Trophoblast cell (in vitro differentiated cells and primary cell): ENCODE results near the gene GOLT1B.

Source experiments
- DNase-seq, 2 donors: peaks; one replicate each; pipeline ENCODE4 v3.0.0-alpha.2; 2016
- H2AFZ ChIP-seq: 2 replicates; pipeline ENCODE4 v1.6.1; 2013; ENCODE audit warnings: low read length, moderate library complexity, mild to moderate bottlenecking; ENCODE audit not compliant: insufficient read depth, poor library complexity
- H2AK5ac ChIP-seq: 2 replicates; pipeline ENCODE4 v1.6.1; 2013; ENCODE audit warnings: mild to moderate bottlenecking, low read length
- H2BK120ac ChIP-seq: 2 replicates; pipeline ENCODE4 v1.6.1; 2013; ENCODE audit warnings: low read length, mild to moderate bottlenecking, moderate library complexity; ENCODE audit not compliant: insufficient read depth, poor library complexity
- H2BK12ac ChIP-seq: 2 replicates; pipeline ENCODE4 v1.6.1; 2013; ENCODE audit warnings: mild to moderate bottlenecking, low read length, moderate library complexity
- H2BK5ac ChIP-seq: 2 replicates; pipeline ENCODE4 v1.6.1; 2013; ENCODE audit warnings: low read length, low read depth, moderate library complexity, mild to moderate bottlenecking; ENCODE audit not compliant: poor library complexity
- H3K14ac ChIP-seq: 2 replicates; pipeline ENCODE4 v1.6.1; 2013; ENCODE audit warnings: mild to moderate bottlenecking, low read length
- H3K18ac ChIP-seq: 2 replicates; pipeline ENCODE4 v1.6.1; 2013; ENCODE audit warnings: mild to moderate bottlenecking, low read length
- H3K23ac ChIP-seq: 2 replicates; pipeline ENCODE4 v1.6.1; 2013; ENCODE audit warnings: low read length
- H3K27ac ChIP-seq: 2 replicates; pipeline ENCODE4 v1.5.1; 2013; ENCODE audit warnings: low read depth, mild to moderate bottlenecking, inconsistent platforms, low read length, moderate library complexity
- H3K27me3 ChIP-seq: 2 replicates; pipeline ENCODE4 v1.6.1; 2013; ENCODE audit warnings: inconsistent platforms, mild to moderate bottlenecking, low read length, moderate library complexity; ENCODE audit not compliant: insufficient read depth
- H3K36me3 ChIP-seq, 2 experiments: 1 replicate in 1 of 2; 2 replicates in 1 of 2; pipeline ENCODE4 v1.6.1; 2013; ENCODE audit warnings: low read length in 2 of 2, mild to moderate bottlenecking in 2 of 2, moderate library complexity in 1 of 2; ENCODE audit not compliant: insufficient read depth in 2 of 2, control insufficient read depth in 1 of 2
- H3K4ac ChIP-seq: 2 replicates; pipeline ENCODE4 v1.6.1; 2013; ENCODE audit warnings: low read depth, mild to moderate bottlenecking, low read length, moderate library complexity
- H3K4me1 ChIP-seq, 2 experiments: 1 replicate in 1 of 2; 2 replicates in 1 of 2; pipeline ENCODE4 v1.6.1; 2013; ENCODE audit warnings: low read length in 2 of 2, mild to moderate bottlenecking in 2 of 2, moderate library complexity in 1 of 2; ENCODE audit not compliant: insufficient read depth in 2 of 2, control insufficient read depth in 1 of 2
- H3K4me2 ChIP-seq: 2 replicates; pipeline ENCODE4 v1.6.1; 2013; ENCODE audit warnings: inconsistent platforms, mild to moderate bottlenecking, low read length, moderate library complexity
- H3K4me3 ChIP-seq: 2 replicates; pipeline ENCODE4 v1.5.1; 2013; ENCODE audit warnings: mild to moderate bottlenecking, low read depth, low read length, inconsistent platforms
- H3K79me1 ChIP-seq: one replicate; pipeline ENCODE4 v1.6.1; 2013; ENCODE audit warnings: low read length
- H3K79me2 ChIP-seq: 2 replicates; pipeline ENCODE4 v1.6.1; 2013; ENCODE audit warnings: low read length, mild to moderate bottlenecking; ENCODE audit not compliant: control insufficient read depth, insufficient read depth, poor library complexity
- H3K9ac ChIP-seq: 2 replicates; pipeline ENCODE4 v1.6.1; 2013; ENCODE audit warnings: mild to moderate bottlenecking, low read length
- H3K9me3 ChIP-seq: 2 replicates; pipeline ENCODE4 v1.6.1; 2013; ENCODE audit warnings: low read depth, mild to moderate bottlenecking, control low read depth, inconsistent platforms, low read length; ENCODE audit not compliant: insufficient read depth
- H4K12ac ChIP-seq: 2 replicates; pipeline ENCODE4 v1.6.1; 2013; ENCODE audit warnings: low read depth, mild to moderate bottlenecking, low read length, moderate library complexity
- H4K8ac ChIP-seq: 2 replicates; pipeline ENCODE4 v1.6.1; 2013; ENCODE audit warnings: low read depth, mild to moderate bottlenecking, low read length, moderate library complexity
- H4K91ac ChIP-seq: one replicate; pipeline ENCODE4 v1.6.1; 2013; ENCODE audit warnings: low read depth, mild to moderate bottlenecking, low read length, moderate library complexity
- WGBS: extraction: QIAGEN DNeasy Blood & Tissue Kit; methylation state at CpG from one replicate; pipeline ENCODE4 v1.1.7; 2013; ENCODE audit warnings: missing lambda C conversion rate; ENCODE audit not compliant: insufficient read length, insufficient coverage; ENCODE audit errors: extremely low coverage; 5-methylcytosine and 5-hydroxymethylcytosine counted together

The GOLT1B gene

DNA sequence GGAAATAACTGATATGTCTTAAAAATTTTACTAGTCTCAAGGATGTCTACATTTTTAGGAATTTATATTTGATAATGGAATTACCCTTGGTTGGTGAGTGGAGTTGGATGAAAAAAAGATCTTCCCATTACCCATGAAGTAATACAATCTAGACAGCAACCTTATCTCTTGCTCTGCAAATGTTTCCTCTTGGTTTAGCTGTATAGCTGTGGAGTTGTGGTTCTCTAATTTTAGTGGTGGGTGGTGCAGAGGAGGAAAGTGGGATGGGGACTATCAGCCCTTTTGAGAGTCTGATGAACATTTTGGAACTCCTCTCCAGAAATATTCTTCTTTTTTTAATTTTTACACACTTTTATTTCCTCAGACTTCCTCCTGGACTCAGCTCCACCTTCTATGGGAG is 41.6 kb downstream of the GOLT1B start:
- no peaks in the 10 kb centered on the region for H3K36me3 ChIP-seq
- no peak overlapping the region for H2BK120ac ChIP-seq
- no peak overlapping the region for H2AK5ac ChIP-seq
- no peak overlapping the region for H4K91ac ChIP-seq
- no peak for DNase-seq
- no peak overlapping the region for H3K18ac ChIP-seq
- H3K4me3 ChIP-seq: no peak overlapping the region
- no peaks in the 10 kb centered on the region for H3K79me1 ChIP-seq
- no peak overlapping the region for H4K12ac ChIP-seq
- H3K9me3 ChIP-seq: no peaks in the 10 kb centered on the region
- no peak overlapping the region for H2BK5ac ChIP-seq
- no peak overlapping the region for H3K4me2 ChIP-seq
- no peak overlapping the region for H3K27ac ChIP-seq
- H3K14ac ChIP-seq: no peak overlapping the region
- H3K27me3 ChIP-seq: no peaks in the 10 kb centered on the region
- H3K79me2 ChIP-seq: no peaks in the 10 kb centered on the region
- H3K23ac ChIP-seq: no peak overlapping the region
- no peak overlapping the region for H2BK12ac ChIP-seq
- no peak overlapping the region for H3K4ac ChIP-seq
- no peak overlapping the region for H3K9ac ChIP-seq
- no peak overlapping the region for H4K8ac ChIP-seq
- no peak overlapping the region for H2AFZ ChIP-seq
- peaks cover 0 to 2% of the 10 kb centered on the region in 2 experiments for H3K4me1 ChIP-seq

DNA sequence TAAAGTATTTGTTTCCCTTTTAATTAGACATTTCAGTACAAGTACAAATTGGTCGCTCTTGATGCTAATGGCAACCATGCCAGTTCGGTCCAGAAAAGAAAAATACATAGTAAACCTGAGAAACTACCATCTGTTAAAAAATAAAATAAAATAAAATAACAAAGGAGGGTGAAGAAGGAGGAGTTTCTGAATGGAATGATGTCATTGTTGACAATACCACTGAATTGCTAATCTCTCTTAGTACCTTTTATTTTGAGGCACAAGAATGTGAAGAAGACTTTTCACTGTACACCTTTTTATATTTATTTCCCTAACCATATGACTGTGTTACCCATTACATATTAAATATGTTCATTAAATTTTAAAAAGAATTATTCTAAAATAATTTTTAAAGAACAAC is 44.0 kb downstream of the GOLT1B start:
- Histone ChIP-seq H3K79me2 (no peaks in the 10 kb centered on the region), H3K27ac (no peak overlapping the region), H3K79me1 (no peaks in the 10 kb centered on the region), H3K18ac (no peak overlapping the region), H3K9me3 (no peaks in the 10 kb centered on the region), H3K27me3 (no peaks in the 10 kb centered on the region), H2AFZ (no peak overlapping the region), H3K9ac (no peak overlapping the region), H3K4me1 (peaks cover 0 to 2% of the 10 kb centered on the region in 2 experiments), H3K14ac (no peak overlapping the region), H2BK5ac (no peak overlapping the region), H2BK12ac (no peak overlapping the region), H4K12ac (no peak overlapping the region), H4K91ac (no peak overlapping the region), H2AK5ac (no peak overlapping the region), H3K4ac (no peak overlapping the region), H3K4me3 (no peak overlapping the region), H3K36me3 (no peaks in the 10 kb centered on the region), H2BK120ac (no peak overlapping the region), H3K23ac (no peak overlapping the region), H4K8ac (no peak overlapping the region), H3K4me2 (no peak overlapping the region)
- DNase-seq: no peak
- no CpG with 5 or more reads among the region's 2 CpGs for WGBS

DNA sequence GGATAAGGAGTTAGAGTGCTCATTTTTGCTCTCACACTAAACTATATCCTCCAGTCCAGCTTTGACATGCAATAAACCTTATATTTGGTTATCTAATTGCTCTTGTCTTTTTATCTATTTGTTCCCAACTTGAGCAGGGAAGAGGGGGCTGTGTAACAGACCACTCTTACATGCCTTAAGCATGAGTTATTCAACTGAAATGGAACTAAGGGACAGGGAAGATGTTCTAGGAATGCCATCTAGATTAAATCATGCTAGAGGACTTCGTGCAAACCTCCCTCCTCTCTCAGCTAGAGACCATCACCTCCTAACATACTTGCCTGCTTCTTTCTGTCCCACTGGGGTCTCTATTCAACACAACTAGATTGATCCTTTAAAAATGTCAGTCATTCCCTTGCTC is 45.1 kb downstream of the GOLT1B start:
- Histone ChIP-seq H2BK12ac (no peak overlapping the region), H4K8ac (no peak overlapping the region), H3K79me2 (no peaks in the 10 kb centered on the region), H3K79me1 (no peaks in the 10 kb centered on the region), H3K9ac (no peak overlapping the region), H2AK5ac (no peak overlapping the region), H3K18ac (no peak overlapping the region), H3K4me2 (no peak overlapping the region), H2AFZ (no peak overlapping the region), H3K14ac (no peak overlapping the region), H4K12ac (no peak overlapping the region), H3K9me3 (no peaks in the 10 kb centered on the region), H3K4me1 (peaks cover 0 to 2% of the 10 kb centered on the region in 2 experiments), H3K27me3 (no peaks in the 10 kb centered on the region), H2BK5ac (no peak overlapping the region), H3K27ac (no peak overlapping the region), H3K4me3 (no peak overlapping the region), H2BK120ac (no peak overlapping the region), H4K91ac (no peak overlapping the region), H3K23ac (no peak overlapping the region), H3K36me3 (no peaks in the 10 kb centered on the region), H3K4ac (no peak overlapping the region)
- WGBS: no CpG with 5 or more reads among the region's 1 CpG
- DNase-seq: no peak

GRCh38 chr12:21547437-21547836 is 45.8 kb downstream of the GOLT1B start:
- H3K14ac ChIP-seq: no peak overlapping the region
- no peaks in the 10 kb centered on the region for H3K79me1 ChIP-seq
- H3K9me3 ChIP-seq: no peaks in the 10 kb centered on the region
- no peak overlapping the region for H2AFZ ChIP-seq
- H3K18ac ChIP-seq: no peak overlapping the region
- H3K4me2 ChIP-seq: no peak overlapping the region
- H4K91ac ChIP-seq: no peak overlapping the region
- H2BK12ac ChIP-seq: no peak overlapping the region
- H3K4me1 ChIP-seq: peaks cover 0 to 2% of the 10 kb centered on the region in 2 experiments
- H3K23ac ChIP-seq: no peak overlapping the region
- no peak overlapping the region for H4K8ac ChIP-seq
- H2AK5ac ChIP-seq: no peak overlapping the region
- H3K79me2 ChIP-seq: no peaks in the 10 kb centered on the region
- no peaks in the 10 kb centered on the region for H3K36me3 ChIP-seq
- H2BK5ac ChIP-seq: no peak overlapping the region
- no peak overlapping the region for H3K9ac ChIP-seq
- H2BK120ac ChIP-seq: no peak overlapping the region
- H3K4me3 ChIP-seq: no peak overlapping the region
- no CpG with 5 or more reads among the region's 1 CpG for WGBS
- no peak overlapping the region for H3K27ac ChIP-seq
- no peak overlapping the region for H4K12ac ChIP-seq
- no peak for DNase-seq
- H3K27me3 ChIP-seq: no peaks in the 10 kb centered on the region
- no peak overlapping the region for H3K4ac ChIP-seq
